ENCODE data around the gene LRFN4. TPM values are rescaled to one million over a fixed set of nuclear protein-coding genes. Genes with fewer than 3 reads are reported as not detected.

Gene LRFN4
- total RNA-seq, 1 experiment from 2014 or later, result 56.7 TPM

DNA sequence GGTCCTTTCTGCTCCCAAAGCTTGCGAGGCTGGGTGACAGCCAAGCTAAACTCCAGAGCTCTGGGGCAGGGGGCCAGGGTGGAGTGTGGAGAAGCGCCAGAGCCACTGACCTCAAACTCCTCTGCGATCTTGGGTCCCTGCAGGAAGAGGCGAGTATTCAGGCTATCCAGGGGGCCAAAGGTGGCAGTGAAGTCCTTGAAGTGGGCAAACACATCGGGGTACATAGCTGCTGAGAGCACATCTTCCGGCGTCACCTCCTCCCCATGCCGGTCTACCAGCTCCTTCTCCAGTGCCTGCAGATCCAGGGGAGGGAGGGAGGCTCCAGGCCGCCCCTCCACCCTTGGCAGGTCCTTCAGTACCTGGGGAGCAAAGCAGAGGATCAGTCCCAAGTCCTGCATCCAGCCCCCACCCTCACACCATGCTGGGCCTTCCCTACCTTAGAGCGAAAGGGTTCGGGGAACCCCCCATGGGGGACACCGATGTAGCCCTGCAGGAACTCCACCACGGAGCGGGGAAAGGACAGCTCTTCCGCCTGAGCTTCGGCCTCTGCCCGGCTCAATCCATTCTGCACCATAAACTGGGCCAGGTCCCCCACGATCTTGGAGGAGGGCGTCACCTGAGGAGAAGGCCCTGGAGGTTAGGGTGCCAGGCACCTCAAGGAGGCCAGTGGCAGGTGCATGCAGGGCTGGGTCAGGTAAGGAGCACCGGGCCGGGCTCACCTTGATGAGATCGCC, 7.2 kb upstream of the LRFN4 start:
- no peak for DNase-seq (ENCODE audit: low read depth, low spot score)
- H3K4me3 ChIP-seq (ENCODE audit: low read depth in 2 of 2, low read length in 2 of 2), result no peak overlapping the region
- in situ Hi-C loops (cut with HindIII; ENCODE audit: low pct_unique_long_range_greater_than_20kb, low sequenced_read_pairs), result no loop called here
- H3K27me3 ChIP-seq (ENCODE audit: control insufficient read depth, insufficient read depth, low read length), result no peaks in the 10 kb centered on the region
- ChIA-PET CTCF (no interaction called here), POLR2A (interaction anchor here (0.6 kb wide), 1 partner anchor 129 kb away, joined by 10 read pairs; no protein-coding TSS in a partner anchor)
- no peak overlapping the region for H3K27ac ChIP-seq (ENCODE audit: low read length)
- H3K9me3 ChIP-seq (ENCODE audit: control insufficient read depth, insufficient read depth, low read depth, low read length), result no peaks in the 10 kb centered on the region
- ATAC-seq, result no peak
- intact Hi-C loops (cut with micrococcal nuclease; ENCODE audit: unreplicated experiment), result no loop called here
- BruUV-seq (replicated peaks), result no TSS peak
- TF ChIP-seq TCF7L2 (IDR thresholded peaks at IDR 0.05; ENCODE audit: low read depth, low read length), result no peak
- 0 out of 2 replicates have a peak, but pooled peaks have one; percentile 19 for TF ChIP-seq POLR2AphosphoS5 (IDR thresholded peaks at IDR 0.05; ENCODE audit: low read depth, low read length)
- TF ChIP-seq, protein P1, sequence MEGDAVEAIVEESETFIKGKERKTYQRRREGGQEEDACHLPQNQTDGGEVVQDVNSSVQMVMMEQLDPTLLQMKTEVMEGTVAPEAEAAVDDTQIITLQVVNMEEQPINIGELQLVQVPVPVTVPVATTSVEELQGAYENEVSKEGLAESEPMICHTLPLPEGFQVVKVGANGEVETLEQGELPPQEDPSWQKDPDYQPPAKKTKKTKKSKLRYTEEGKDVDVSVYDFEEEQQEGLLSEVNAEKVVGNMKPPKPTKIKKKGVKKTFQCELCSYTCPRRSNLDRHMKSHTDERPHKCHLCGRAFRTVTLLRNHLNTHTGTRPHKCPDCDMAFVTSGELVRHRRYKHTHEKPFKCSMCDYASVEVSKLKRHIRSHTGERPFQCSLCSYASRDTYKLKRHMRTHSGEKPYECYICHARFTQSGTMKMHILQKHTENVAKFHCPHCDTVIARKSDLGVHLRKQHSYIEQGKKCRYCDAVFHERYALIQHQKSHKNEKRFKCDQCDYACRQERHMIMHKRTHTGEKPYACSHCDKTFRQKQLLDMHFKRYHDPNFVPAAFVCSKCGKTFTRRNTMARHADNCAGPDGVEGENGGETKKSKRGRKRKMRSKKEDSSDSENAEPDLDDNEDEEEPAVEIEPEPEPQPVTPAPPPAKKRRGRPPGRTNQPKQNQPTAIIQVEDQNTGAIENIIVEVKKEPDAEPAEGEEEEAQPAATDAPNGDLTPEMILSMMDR (IDR thresholded peaks at IDR 0.05), result no peak
- H3K4me1 ChIP-seq (ENCODE audit: control insufficient read depth, insufficient read depth, low read length), result peaks cover 16% of the 10 kb centered on the region
- H3K36me3 ChIP-seq (ENCODE audit: control insufficient read depth, insufficient read depth, low read length), result peaks cover 6% of the 10 kb centered on the region; the same call in 1 of the 2 replicates

DNA sequence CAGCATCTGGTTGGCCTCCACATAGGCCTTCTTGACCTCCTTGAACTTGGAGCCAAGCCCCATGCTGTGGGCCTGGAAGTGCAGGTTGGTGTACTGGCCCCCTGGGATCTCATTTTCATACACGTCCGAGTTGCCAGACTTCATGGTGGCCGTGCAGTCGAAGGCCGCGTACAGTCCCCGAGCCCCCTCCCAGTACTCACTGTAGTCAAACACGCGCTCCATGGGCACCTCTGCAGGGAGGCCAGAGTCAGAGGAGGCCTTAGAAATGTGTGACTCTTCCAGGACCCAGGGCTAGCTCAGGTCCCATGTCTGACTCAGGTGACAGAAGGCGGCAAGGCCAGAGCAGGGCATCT, 6.7 kb upstream of the LRFN4 start:
- Histone ChIP-seq H3K4me1 (ENCODE audit: control insufficient read depth, insufficient read depth, low read length) (peaks cover 13% of the 10 kb centered on the region), H3K36me3 (ENCODE audit: control insufficient read depth, insufficient read depth, low read length) (peaks cover 6% of the 10 kb centered on the region; the same call in 1 of the 2 replicates), H3K27ac (ENCODE audit: low read length) (no peak overlapping the region), H3K4me3 (ENCODE audit: low read depth in 2 of 2, low read length in 2 of 2) (no peak overlapping the region), H3K9me3 (ENCODE audit: control insufficient read depth, insufficient read depth, low read depth, low read length) (no peaks in the 10 kb centered on the region), H3K27me3 (ENCODE audit: control insufficient read depth, insufficient read depth, low read length) (no peaks in the 10 kb centered on the region)
- intact Hi-C loops (cut with micrococcal nuclease; ENCODE audit: unreplicated experiment) (no loop called here), in situ Hi-C loops (cut with HindIII; ENCODE audit: low pct_unique_long_range_greater_than_20kb, low sequenced_read_pairs) (no loop called here)
- ATAC-seq (no peak), DNase-seq (ENCODE audit: low read depth, low spot score) (no peak)
- BruUV-seq (replicated peaks), result no TSS peak
- ChIA-PET CTCF (no interaction called here), POLR2A (no interaction called here)
- TF ChIP-seq POLR2AphosphoS5 (IDR thresholded peaks at IDR 0.05; ENCODE audit: low read depth, low read length) (no peak), TCF7L2 (IDR thresholded peaks at IDR 0.05; ENCODE audit: low read depth, low read length) (no peak), SIN3A (IDR thresholded peaks at IDR 0.05; ENCODE audit: borderline replicate concordance, insufficient read depth, low read depth, low read length) (no peak)
- TF ChIP-seq, protein P1 (IDR thresholded peaks at IDR 0.05), result no peak
- TF ChIP-seq, protein P2, sequence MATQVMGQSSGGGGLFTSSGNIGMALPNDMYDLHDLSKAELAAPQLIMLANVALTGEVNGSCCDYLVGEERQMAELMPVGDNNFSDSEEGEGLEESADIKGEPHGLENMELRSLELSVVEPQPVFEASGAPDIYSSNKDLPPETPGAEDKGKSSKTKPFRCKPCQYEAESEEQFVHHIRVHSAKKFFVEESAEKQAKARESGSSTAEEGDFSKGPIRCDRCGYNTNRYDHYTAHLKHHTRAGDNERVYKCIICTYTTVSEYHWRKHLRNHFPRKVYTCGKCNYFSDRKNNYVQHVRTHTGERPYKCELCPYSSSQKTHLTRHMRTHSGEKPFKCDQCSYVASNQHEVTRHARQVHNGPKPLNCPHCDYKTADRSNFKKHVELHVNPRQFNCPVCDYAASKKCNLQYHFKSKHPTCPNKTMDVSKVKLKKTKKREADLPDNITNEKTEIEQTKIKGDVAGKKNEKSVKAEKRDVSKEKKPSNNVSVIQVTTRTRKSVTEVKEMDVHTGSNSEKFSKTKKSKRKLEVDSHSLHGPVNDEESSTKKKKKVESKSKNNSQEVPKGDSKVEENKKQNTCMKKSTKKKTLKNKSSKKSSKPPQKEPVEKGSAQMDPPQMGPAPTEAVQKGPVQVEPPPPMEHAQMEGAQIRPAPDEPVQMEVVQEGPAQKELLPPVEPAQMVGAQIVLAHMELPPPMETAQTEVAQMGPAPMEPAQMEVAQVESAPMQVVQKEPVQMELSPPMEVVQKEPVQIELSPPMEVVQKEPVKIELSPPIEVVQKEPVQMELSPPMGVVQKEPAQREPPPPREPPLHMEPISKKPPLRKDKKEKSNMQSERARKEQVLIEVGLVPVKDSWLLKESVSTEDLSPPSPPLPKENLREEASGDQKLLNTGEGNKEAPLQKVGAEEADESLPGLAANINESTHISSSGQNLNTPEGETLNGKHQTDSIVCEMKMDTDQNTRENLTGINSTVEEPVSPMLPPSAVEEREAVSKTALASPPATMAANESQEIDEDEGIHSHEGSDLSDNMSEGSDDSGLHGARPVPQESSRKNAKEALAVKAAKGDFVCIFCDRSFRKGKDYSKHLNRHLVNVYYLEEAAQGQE (IDR thresholded peaks at IDR 0.05; ENCODE audit: insufficient read depth in 1 of 2, low read depth in 2 of 2, low read length in 1 of 2), result no peak
